A673 (cell line): ENCODE data around the gene CBY2.
"Not testable (repeated sequence)": the region's sequence is repeated elsewhere in the genome, so short reads cannot be mapped to it uniquely, and the experiment has no call there.

Source experiments
- EZH2 ChIP-seq: fragments of 200-600 bp; sonication (generic); IDR thresholded peaks from 2 replicates; pipeline ENCODE4 v1.6.1; 2017; ENCODE audit warnings: borderline replicate concordance, low read depth, mild to moderate bottlenecking, mixed read lengths, antibody characterized with exemption, low read length; ENCODE audit not compliant: poor library complexity, severe bottlenecking
- TF ChIP-seq, protein P1 (sequence below): fragments of 300-800, 200-600 bp; sonication (generic); conservative IDR thresholded peaks from 2 replicates; pipeline ENCODE4 v1.5.1; 2017; ENCODE audit warnings: low read depth, mild to moderate bottlenecking, antibody characterized with exemption, low read length, moderate library complexity, mixed read lengths

DNA sequence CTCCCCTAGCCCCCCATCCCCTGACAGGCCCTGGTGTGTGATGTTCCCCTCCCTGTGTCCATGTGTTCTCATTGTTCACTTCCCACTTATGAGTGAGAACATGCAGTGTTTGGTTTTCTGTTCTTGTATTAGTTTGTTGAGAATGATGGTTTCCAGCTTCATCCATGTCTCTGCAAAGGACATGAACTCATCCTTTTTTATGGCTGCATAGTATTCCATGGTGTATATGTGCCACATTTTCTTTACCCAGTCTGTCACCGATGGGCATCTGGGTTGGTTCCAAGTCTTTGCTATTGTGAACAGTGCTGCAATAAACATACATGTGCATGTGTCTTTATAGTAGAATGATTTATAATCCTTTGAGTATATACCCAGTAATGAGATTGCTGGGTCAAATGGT lies 39.2 kb upstream of the CBY2 start:
- TF ChIP-seq, protein P1, sequence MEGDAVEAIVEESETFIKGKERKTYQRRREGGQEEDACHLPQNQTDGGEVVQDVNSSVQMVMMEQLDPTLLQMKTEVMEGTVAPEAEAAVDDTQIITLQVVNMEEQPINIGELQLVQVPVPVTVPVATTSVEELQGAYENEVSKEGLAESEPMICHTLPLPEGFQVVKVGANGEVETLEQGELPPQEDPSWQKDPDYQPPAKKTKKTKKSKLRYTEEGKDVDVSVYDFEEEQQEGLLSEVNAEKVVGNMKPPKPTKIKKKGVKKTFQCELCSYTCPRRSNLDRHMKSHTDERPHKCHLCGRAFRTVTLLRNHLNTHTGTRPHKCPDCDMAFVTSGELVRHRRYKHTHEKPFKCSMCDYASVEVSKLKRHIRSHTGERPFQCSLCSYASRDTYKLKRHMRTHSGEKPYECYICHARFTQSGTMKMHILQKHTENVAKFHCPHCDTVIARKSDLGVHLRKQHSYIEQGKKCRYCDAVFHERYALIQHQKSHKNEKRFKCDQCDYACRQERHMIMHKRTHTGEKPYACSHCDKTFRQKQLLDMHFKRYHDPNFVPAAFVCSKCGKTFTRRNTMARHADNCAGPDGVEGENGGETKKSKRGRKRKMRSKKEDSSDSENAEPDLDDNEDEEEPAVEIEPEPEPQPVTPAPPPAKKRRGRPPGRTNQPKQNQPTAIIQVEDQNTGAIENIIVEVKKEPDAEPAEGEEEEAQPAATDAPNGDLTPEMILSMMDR: not testable (repeated sequence)
- not testable (repeated sequence) for TF ChIP-seq EZH2
